Hepatocyte (in vitro differentiated cells): ENCODE measurements around the gene PNKP.

Experiments used
- EZH2phosphoT487 ChIP-seq: fragments of 200-600 bp; sonication (generic); IDR thresholded peaks from one replicate; pipeline ENCODE4 v1.6.1; 2018; ENCODE audit warnings: antibody characterized with exemption, mild to moderate bottlenecking, low read depth, moderate library complexity; ENCODE audit not compliant: unreplicated experiment, severe bottlenecking
- TF ChIP-seq, protein P1 (sequence below): fragments of 200-600 bp; sonication (generic); IDR thresholded peaks from 2 replicates; pipeline ENCODE4 v1.5.1; 2016; ENCODE audit warnings: antibody characterized with exemption, mild to moderate bottlenecking; ENCODE audit not compliant: poor library complexity

DNA sequence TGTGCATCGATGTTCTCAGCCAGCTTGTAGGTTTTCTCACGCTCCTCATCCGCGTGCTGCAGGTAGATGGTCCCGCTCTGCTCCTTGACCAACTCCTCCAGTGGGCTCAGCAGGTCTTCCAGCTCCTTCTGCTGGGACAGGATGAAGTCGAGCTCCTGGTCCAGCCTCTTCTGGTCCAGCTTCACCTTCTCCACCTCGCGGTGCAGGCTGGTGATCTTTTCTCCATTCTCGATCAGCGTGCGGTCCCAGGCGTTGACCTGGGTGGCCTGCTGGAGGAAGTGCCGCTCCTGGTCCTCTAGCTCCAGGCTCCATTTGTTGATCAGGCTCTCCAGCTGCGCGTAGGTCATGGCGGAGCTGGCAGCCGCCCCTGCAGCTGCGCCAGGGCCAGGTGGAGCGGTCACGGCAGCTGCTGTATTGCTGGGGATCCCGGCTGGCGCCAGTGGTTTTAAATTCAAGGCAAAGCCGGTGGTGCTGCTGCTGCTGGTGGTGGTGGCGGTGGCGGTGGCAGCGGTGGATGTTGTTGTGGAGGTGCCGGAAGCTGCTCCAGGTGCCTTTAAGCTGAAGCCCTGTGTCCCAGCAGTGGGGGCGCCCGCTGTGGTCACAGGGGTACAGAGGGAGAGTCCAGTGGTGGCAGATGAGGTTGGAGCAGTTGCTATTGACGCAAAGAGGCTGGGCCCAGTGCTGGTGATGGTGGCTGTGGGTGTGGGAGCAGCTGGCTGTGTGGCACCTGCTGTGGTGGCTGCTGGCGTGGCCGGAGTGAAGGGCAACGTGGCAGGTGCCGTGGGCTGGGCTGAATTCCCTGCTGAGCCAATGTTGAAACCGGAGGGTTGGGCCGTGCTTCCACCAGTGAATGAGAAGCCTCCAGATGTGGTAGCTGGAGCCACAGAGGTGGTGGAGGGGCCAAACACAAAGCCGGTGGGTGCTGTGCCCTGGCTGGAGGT is 41.4 kb upstream of the PNKP start:
- TF ChIP-seq, protein P1, sequence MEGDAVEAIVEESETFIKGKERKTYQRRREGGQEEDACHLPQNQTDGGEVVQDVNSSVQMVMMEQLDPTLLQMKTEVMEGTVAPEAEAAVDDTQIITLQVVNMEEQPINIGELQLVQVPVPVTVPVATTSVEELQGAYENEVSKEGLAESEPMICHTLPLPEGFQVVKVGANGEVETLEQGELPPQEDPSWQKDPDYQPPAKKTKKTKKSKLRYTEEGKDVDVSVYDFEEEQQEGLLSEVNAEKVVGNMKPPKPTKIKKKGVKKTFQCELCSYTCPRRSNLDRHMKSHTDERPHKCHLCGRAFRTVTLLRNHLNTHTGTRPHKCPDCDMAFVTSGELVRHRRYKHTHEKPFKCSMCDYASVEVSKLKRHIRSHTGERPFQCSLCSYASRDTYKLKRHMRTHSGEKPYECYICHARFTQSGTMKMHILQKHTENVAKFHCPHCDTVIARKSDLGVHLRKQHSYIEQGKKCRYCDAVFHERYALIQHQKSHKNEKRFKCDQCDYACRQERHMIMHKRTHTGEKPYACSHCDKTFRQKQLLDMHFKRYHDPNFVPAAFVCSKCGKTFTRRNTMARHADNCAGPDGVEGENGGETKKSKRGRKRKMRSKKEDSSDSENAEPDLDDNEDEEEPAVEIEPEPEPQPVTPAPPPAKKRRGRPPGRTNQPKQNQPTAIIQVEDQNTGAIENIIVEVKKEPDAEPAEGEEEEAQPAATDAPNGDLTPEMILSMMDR: no peak
- no peak for TF ChIP-seq EZH2phosphoT487
